Measurements from ENCODE around the gene HTRA3.

The HTRA3 gene

GRCh38 chr4:8297691-8298485 lies 28.3 kb downstream of the HTRA3 start:
- no peak for DNase-seq

- no peak for DNase-seq
Measured at GRCh38 chr4:8300832-8301231, 31.3 kb downstream of the HTRA3 start.

DNA sequence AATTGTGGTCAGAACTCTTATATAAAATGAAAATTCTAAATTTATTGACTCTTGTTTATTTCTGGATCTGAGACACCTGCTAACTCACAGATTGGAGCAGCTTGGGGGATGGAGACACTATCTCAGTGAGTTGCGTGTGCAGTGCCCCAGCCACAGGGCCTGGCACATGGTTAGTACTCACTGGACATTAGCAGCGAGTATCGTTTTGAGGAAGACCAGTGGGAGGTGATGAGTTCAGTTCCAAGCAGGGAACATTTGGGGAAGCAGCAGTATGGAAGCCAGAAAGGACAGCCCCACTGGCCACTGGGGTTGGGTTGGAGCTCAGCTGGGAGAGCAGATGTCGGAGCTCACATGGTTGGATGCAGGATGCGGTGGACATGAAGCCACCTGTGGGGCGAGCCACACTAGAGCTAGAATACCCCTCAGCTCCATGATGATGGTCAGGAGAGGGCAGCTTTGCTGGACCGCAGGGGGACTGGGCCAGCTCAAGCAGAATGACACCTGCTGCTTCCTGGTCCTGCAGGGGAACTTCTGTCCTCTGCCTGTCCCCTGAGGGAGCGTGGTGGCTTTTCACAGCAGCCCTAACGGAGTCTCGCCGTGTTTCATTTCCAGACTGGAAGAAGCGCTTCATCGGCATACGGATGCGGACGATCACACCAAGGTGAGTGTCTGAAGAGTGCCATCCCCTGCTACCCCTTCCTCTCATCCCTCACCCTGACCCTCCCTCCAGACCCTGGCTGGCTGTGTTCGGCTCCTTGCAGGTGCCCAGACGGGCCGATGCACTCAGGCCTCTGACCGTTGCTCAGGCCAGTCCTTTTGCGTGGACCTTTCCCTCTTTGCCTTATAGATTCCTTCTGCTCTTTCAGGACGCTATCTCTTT lies 32.5 kb downstream of the HTRA3 start:
- no peak for DNase-seq

GRCh38 chr4:8303081-8303480 lies 33.5 kb downstream of the HTRA3 start:
- no peak for DNase-seq

DNA sequence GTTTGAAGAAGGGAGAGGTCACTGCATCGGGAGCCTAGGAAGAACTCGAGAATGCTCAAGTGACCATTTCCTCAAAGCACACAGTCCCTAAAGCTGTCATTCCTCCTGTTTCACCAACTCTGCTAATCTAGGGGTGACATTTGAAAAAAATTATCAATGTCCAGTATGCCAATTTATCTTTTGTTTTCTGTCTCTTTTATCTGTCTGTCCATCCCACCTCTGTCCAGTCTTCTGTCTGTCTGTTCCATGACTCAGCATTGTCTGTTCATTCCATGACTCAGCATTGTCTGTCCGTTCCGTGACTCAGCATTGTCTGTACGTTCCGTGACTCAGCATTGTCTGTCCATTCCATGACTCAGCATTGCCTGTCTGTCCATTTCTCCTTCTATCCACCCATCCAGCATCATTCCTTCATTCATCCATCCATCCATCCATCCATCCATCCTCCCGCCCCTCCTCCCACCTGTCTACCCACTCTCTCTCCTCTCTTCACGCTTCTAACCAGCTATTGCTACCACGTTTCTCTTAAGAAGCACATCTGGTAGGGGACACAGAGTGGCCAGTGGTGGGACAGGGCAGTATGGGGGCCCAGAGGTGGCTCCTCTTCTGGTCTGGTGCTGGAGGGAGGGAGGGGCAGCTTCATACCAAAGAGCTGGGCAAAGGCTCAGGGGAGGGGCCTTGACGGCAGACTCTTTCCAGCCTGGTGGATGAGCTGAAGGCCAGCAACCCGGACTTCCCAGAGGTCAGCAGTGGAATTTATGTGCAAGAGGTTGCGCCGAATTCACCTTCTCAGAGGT lies 34.1 kb downstream of the HTRA3 start:
- no peak for DNase-seq

GRCh38 chr4:8304827-8305695 lies 35.5 kb downstream of the HTRA3 start:
- no peak for DNase-seq

GRCh38 chr4:8305851-8306471 lies 36.4 kb downstream of the HTRA3 start:
- no peak for DNase-seq

DNA sequence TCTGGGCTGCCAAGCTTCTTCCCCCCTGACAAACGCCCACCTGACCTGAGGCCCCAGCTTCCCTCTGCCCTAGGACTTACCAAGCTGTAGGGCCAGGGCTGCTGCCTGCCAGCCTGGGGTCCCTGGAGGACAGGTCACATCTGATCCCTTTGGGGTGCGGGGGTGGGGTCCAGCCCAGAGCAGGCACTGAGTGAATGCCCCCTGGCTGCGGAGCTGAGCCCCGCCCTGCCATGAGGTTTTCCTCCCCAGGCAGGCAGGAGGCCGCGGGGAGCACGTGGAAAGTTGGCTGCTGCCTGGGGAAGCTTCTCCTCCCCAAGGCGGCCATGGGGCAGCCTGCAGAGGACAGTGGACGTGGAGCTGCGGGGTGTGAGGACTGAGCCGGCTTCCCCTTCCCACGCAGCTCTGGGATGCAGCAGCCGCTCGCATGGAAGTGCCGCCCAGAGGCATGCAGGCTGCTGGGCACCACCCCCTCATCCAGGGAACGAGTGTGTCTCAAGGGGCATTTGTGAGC lies 37.0 kb downstream of the HTRA3 start:
- DNase-seq = no peak

DNA sequence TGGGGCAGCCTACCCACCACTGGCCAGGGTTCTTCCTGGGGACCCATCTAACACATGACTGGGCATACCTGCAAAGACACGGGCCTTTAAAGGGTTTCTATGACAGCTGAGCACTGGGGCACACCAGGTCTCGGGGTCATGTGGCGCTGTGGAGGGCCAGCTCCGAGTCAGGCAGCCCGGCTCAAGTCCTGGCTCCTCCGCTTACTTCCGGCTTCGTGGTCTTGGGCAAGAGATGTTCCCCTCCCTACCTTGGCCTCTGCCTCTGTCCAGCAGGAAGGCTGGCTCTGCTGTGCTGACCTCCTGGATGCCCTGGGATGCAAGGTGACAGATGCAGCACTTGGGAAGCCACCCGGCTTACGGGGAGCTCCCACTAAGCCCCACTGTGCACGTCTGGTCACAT lies 37.6 kb downstream of the HTRA3 start:
- no peak for DNase-seq

DNA sequence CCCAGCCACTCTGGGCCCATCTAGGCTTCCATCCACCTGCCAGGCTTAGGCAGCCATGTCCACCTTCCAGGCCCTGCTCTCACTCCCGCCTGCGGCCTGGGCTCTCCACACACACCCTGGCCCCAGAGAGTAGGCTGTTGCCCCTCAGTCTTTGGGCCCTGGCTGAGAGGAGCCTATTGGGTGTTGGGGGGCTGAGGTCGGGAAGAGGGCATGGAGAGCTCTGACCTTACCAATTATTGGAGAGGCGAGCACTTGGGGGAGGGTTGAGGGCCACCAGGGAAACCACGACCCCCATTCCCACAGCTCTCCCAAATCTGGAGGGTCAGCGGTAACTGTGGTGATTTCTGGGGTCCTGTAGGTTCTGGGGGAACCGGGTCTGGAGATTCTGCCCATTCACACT lies 38.2 kb downstream of the HTRA3 start:
- DNase-seq = no peak

DNA sequence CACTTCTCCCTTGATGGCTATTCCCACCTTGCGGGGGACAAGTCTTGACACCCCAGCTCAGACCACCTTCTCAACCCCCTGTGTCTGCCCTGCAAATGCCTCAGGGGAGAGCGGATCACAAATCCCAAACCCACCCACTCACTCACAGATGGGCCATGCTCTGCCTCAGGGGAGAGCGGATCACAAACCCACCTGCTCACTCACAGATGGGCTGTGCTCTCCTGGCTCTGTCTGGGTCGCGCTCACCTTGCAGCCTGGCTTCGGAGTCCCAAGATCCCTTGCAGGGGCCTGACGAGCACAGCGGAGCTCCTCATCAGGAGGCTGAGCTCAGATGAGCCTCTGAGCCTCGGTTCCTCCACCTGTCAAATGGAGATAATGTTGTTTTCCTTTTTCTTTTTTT lies 38.6 kb downstream of the HTRA3 start:
- DNase-seq = no peak

- DNase-seq = no peak
Measured at GRCh38 chr4:8308856-8309771, 39.6 kb downstream of the HTRA3 start.

DNA sequence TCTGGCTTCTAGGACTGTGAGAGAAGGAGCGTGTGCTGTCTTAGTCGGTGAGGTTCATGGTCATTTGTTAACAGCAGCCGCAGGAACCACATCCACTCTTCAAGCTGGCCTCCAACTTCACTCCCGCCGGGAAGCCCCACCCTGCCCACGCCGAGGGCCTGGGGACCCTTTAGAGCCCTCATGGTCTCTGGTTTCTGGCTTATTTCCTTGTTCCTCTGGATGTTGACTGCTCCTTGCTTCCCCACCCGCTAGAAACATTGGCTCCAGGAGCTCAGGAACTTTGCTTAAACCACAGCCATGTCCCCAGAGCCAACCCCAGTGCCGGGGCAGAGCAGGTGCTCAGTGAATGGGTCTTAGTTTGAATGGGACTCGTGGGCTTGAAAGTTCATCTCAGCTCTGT lies 40.8 kb downstream of the HTRA3 start:
- no peak for DNase-seq

GRCh38 chr4:8311101-8312068 lies 41.8 kb downstream of the HTRA3 start:
- DNase-seq = no peak

DNA sequence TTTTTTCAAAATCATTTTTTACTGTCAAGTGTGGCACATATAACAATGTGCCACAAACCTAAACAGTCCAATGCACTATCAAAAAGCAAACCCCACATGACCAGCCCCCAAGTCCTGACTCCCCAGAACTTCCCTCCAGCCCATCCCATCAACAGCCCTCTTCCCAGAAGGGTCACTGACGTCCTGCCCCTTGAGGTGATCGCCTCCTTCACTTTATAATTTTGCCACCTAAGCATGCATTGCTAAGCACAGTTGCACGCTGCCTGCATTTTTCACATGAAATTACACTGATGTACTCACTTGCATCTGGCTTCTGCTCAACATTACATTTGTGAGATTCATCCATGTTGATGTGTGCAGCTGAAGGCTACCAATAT lies 42.5 kb downstream of the HTRA3 start:
- no peak for DNase-seq

DNA sequence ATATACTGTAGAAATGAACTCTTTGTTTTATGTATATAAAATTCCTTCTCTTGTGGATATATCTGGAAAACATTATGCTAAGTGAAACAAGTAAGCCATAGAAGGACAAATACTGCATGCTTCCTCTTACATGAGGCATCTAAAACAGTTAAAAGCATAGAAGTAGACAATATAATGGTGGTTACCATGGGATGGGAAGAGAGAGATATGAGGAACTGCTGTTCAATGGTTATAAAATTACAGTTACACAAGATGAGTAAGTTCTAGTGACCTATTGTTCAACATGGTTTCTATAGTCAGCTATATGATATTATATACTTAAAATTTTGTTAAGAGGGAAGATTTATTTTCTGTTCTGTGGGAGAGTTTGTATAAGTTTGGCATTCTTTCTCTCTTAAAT lies 43.4 kb downstream of the HTRA3 start:
- no peak for DNase-seq

- no peak for DNase-seq
Measured at GRCh38 chr4:8314691-8315255, 45.2 kb downstream of the HTRA3 start.

- DNase-seq = no peak
Measured at GRCh38 chr4:8315435-8316250, 46.1 kb downstream of the HTRA3 start.
